Measurements from ENCODE around the gene PPARD.
A peak's percentile ranks its signal among the peaks of the same experiment; 100 is the strongest.

The PPARD gene

GRCh38 chr6:35309611-35310264 is 32.6 kb upstream of the PPARD start:
- H2AFZ ChIP-seq (ENCODE audit: low read depth, low read length), result no peak overlapping the region
- peaks cover 3 to 46% of the 10 kb centered on the region in 2 experiments for H3K27me3 ChIP-seq (ENCODE audit: control insufficient read depth in 1 of 2, insufficient read depth in 1 of 2, low read length in 2 of 2)
- peaks cover 0 to 3% of the 10 kb centered on the region in 2 experiments for H3K36me3 ChIP-seq (ENCODE audit: control insufficient read depth in 1 of 2, insufficient read depth in 2 of 2, low read depth in 1 of 2, low read length in 2 of 2)
- H4K91ac ChIP-seq (ENCODE audit: low read length), result no peak overlapping the region
- H3K4me2 ChIP-seq (ENCODE audit: low read length, poor library complexity, severe bottlenecking), result no peak overlapping the region
- H2BK120ac ChIP-seq (ENCODE audit: low read depth, low read length), result no peak overlapping the region
- no peak overlapping the region for H3K18ac ChIP-seq (ENCODE audit: low read depth in 1 of 2, low read length in 2 of 2)
- H3K14ac ChIP-seq (ENCODE audit: low read length in 2 of 2), result no peak overlapping the region
- H2AK5ac ChIP-seq (ENCODE audit: low read length, severe bottlenecking), result no peak overlapping the region
- DNase-seq, result no peak
- 88% methylated on average over 9 of the region's 9 CpGs for WGBS
- no peak overlapping the region for H2BK5ac ChIP-seq (ENCODE audit: low read depth, low read length, poor library complexity, severe bottlenecking)
- H3K9me3 ChIP-seq (ENCODE audit: control insufficient read depth, low read length), result no peaks in the 10 kb centered on the region
- H3K23ac ChIP-seq (ENCODE audit: low read length in 2 of 2), result no peak overlapping the region
- no peak overlapping the region for H3K9ac ChIP-seq (ENCODE audit: low read length)
- H2BK12ac ChIP-seq (ENCODE audit: low read length in 2 of 2), result no peak overlapping the region
- no peaks in the 10 kb centered on the region for H3K4me1 ChIP-seq (ENCODE audit: control insufficient read depth, insufficient read depth, low read depth, low read length)
- H4K8ac ChIP-seq (ENCODE audit: low read length), result no peak overlapping the region
- no peak overlapping the region for H3K27ac ChIP-seq (ENCODE audit: low read length, poor library complexity, severe bottlenecking)
- no peaks in the 10 kb centered on the region for H3K79me1 ChIP-seq (replicated peaks; ENCODE audit: low read length, poor library complexity, severe bottlenecking)
- H3K4ac ChIP-seq (ENCODE audit: low read depth in 1 of 2, low read length in 2 of 2), result no peak overlapping the region
- no peak overlapping the region for H2BK15ac ChIP-seq (ENCODE audit: low read depth, poor library complexity, severe bottlenecking)
- H3K4me3 ChIP-seq (ENCODE audit: insufficient read depth in 1 of 2, low read depth in 1 of 2, low read length in 2 of 2), result no peak overlapping the region

- H2AK5ac ChIP-seq (ENCODE audit: low read length, severe bottlenecking), result no peak overlapping the region
- H4K91ac ChIP-seq (ENCODE audit: low read length), result no peak overlapping the region
- H3K4me2 ChIP-seq (ENCODE audit: low read length, poor library complexity, severe bottlenecking), result no peak overlapping the region
- H3K4me3 ChIP-seq (ENCODE audit: insufficient read depth in 1 of 2, low read depth in 1 of 2, low read length in 2 of 2), result no peak overlapping the region
- H3K4me1 ChIP-seq (ENCODE audit: control insufficient read depth, insufficient read depth, low read depth, low read length), result no peaks in the 10 kb centered on the region
- no peak for DNase-seq
- H3K9ac ChIP-seq (ENCODE audit: low read length), result no peak overlapping the region
- no peak overlapping the region for H2BK15ac ChIP-seq (ENCODE audit: low read depth, poor library complexity, severe bottlenecking)
- no peaks in the 10 kb centered on the region for H3K79me1 ChIP-seq (replicated peaks; ENCODE audit: low read length, poor library complexity, severe bottlenecking)
- no peak overlapping the region for H3K4ac ChIP-seq (ENCODE audit: low read depth in 1 of 2, low read length in 2 of 2)
- H3K18ac ChIP-seq (ENCODE audit: low read depth in 1 of 2, low read length in 2 of 2), result no peak overlapping the region
- WGBS, result 88% methylated on average over 6 of the region's 6 CpGs
- H2BK120ac ChIP-seq (ENCODE audit: low read depth, low read length), result no peak overlapping the region
- no peak overlapping the region for H2BK12ac ChIP-seq (ENCODE audit: low read length in 2 of 2)
- H4K8ac ChIP-seq (ENCODE audit: low read length), result no peak overlapping the region
- no peak overlapping the region for H3K27ac ChIP-seq (ENCODE audit: low read length, poor library complexity, severe bottlenecking)
- no peak overlapping the region for H2BK5ac ChIP-seq (ENCODE audit: low read depth, low read length, poor library complexity, severe bottlenecking)
- H3K14ac ChIP-seq (ENCODE audit: low read length in 2 of 2), result no peak overlapping the region
- H2AFZ ChIP-seq (ENCODE audit: low read depth, low read length), result no peak overlapping the region
- H3K36me3 ChIP-seq (ENCODE audit: control insufficient read depth in 1 of 2, insufficient read depth in 2 of 2, low read depth in 1 of 2, low read length in 2 of 2), result peaks cover 0 to 3% of the 10 kb centered on the region in 2 experiments
- H3K23ac ChIP-seq (ENCODE audit: low read length in 2 of 2), result no peak overlapping the region
- no peaks in the 10 kb centered on the region for H3K9me3 ChIP-seq (ENCODE audit: control insufficient read depth, low read length)
- peaks cover 3 to 50% of the 10 kb centered on the region in 2 experiments for H3K27me3 ChIP-seq (ENCODE audit: control insufficient read depth in 1 of 2, insufficient read depth in 1 of 2, low read length in 2 of 2)
Measured at GRCh38 chr6:35310265-35310831, 32.0 kb upstream of the PPARD start.

- Histone ChIP-seq H3K9ac (ENCODE audit: low read length) (no peak overlapping the region), H3K79me1 (replicated peaks; ENCODE audit: low read length, poor library complexity, severe bottlenecking) (no peaks in the 10 kb centered on the region), H2AK5ac (ENCODE audit: low read length, severe bottlenecking) (no peak overlapping the region), H3K4me2 (ENCODE audit: low read length, poor library complexity, severe bottlenecking) (no peak overlapping the region), H3K4ac (ENCODE audit: low read depth in 1 of 2, low read length in 2 of 2) (no peak overlapping the region), H3K27me3 (ENCODE audit: control insufficient read depth in 1 of 2, insufficient read depth in 1 of 2, low read length in 2 of 2) (peaks cover 3 to 57% of the 10 kb centered on the region in 2 experiments), H2BK5ac (ENCODE audit: low read depth, low read length, poor library complexity, severe bottlenecking) (no peak overlapping the region), H2BK120ac (ENCODE audit: low read depth, low read length) (no peak overlapping the region), H3K23ac (ENCODE audit: low read length in 2 of 2) (no peak overlapping the region), H3K4me1 (ENCODE audit: control insufficient read depth, insufficient read depth, low read depth, low read length) (no peaks in the 10 kb centered on the region), H2BK12ac (ENCODE audit: low read length in 2 of 2) (no peak overlapping the region), H2AFZ (ENCODE audit: low read depth, low read length) (no peak overlapping the region), H3K27ac (ENCODE audit: low read length, poor library complexity, severe bottlenecking) (no peak overlapping the region), H3K9me3 (ENCODE audit: control insufficient read depth, low read length) (peaks cover 3% of the 10 kb centered on the region), H2BK15ac (ENCODE audit: low read depth, poor library complexity, severe bottlenecking) (no peak overlapping the region), H3K36me3 (ENCODE audit: control insufficient read depth in 1 of 2, insufficient read depth in 2 of 2, low read depth in 1 of 2, low read length in 2 of 2) (peaks cover 0 to 3% of the 10 kb centered on the region in 2 experiments), H3K4me3 (ENCODE audit: insufficient read depth in 1 of 2, low read depth in 1 of 2, low read length in 2 of 2) (no peak overlapping the region), H3K14ac (ENCODE audit: low read length in 2 of 2) (no peak overlapping the region), H4K8ac (ENCODE audit: low read length) (no peak overlapping the region), H3K18ac (ENCODE audit: low read depth in 1 of 2, low read length in 2 of 2) (no peak overlapping the region), H4K91ac (ENCODE audit: low read length) (no peak overlapping the region)
- 85% methylated on average over 5 of the region's 6 CpGs for WGBS
- DNase-seq, result no peak
Measured at GRCh38 chr6:35311390-35312075, 30.8 kb upstream of the PPARD start.

GRCh38 chr6:35312076-35312800 is 30.1 kb upstream of the PPARD start:
- Histone ChIP-seq H3K14ac (ENCODE audit: low read length in 2 of 2) (no peak overlapping the region), H3K27me3 (ENCODE audit: control insufficient read depth in 1 of 2, insufficient read depth in 1 of 2, low read length in 2 of 2) (peaks cover 6 to 64% of the 10 kb centered on the region in 2 experiments), H3K23ac (ENCODE audit: low read length in 2 of 2) (no peak overlapping the region), H4K8ac (ENCODE audit: low read length) (no peak overlapping the region), H2BK12ac (ENCODE audit: low read length in 2 of 2) (no peak overlapping the region), H3K4ac (ENCODE audit: low read depth in 1 of 2, low read length in 2 of 2) (no peak overlapping the region), H2BK5ac (ENCODE audit: low read depth, low read length, poor library complexity, severe bottlenecking) (no peak overlapping the region), H3K9me3 (ENCODE audit: control insufficient read depth, low read length) (peaks cover 6% of the 10 kb centered on the region), H2BK15ac (ENCODE audit: low read depth, poor library complexity, severe bottlenecking) (no peak overlapping the region), H3K79me1 (replicated peaks; ENCODE audit: low read length, poor library complexity, severe bottlenecking) (no peaks in the 10 kb centered on the region), H2AK5ac (ENCODE audit: low read length, severe bottlenecking) (no peak overlapping the region), H3K27ac (ENCODE audit: low read length, poor library complexity, severe bottlenecking) (no peak overlapping the region), H3K36me3 (ENCODE audit: control insufficient read depth in 1 of 2, insufficient read depth in 2 of 2, low read depth in 1 of 2, low read length in 2 of 2) (peaks cover 0 to 3% of the 10 kb centered on the region in 2 experiments), H2AFZ (ENCODE audit: low read depth, low read length) (no peak overlapping the region), H3K9ac (ENCODE audit: low read length) (no peak overlapping the region), H4K91ac (ENCODE audit: low read length) (peak overlapping the region; percentile 59), H2BK120ac (ENCODE audit: low read depth, low read length) (no peak overlapping the region), H3K4me2 (ENCODE audit: low read length, poor library complexity, severe bottlenecking) (no peak overlapping the region), H3K4me3 (ENCODE audit: insufficient read depth in 1 of 2, low read depth in 1 of 2, low read length in 2 of 2) (no peak overlapping the region), H3K4me1 (ENCODE audit: control insufficient read depth, insufficient read depth, low read depth, low read length) (no peaks in the 10 kb centered on the region), H3K18ac (ENCODE audit: low read depth in 1 of 2, low read length in 2 of 2) (no peak overlapping the region)
- WGBS, result 93% methylated on average over 19 of the region's 19 CpGs
- no peak for DNase-seq
